T47D (cell line): Measurements from ENCODE around the gene CD274.

Experiments
- DNase-seq, 2 experiments: peaks; one replicate each; pipeline versions ENCODE4 v3.0.0 to v3.0.0-alpha.2; 2011 to 2012; ENCODE audit warnings: low read depth in 1 of 2, low spot score in 1 of 2
- JUND ChIP-seq: IDR thresholded peaks from 2 replicates; pipeline ENCODE4 v1.6.1; 2012; ENCODE audit warnings: low read depth
- in situ Hi-C: cut with HindIII; loops from 2 replicates; pipeline ENCODE4 v1.10.0; 2016; ENCODE audit warnings: low sequenced_read_pairs, low pct_unique_long_range_greater_than_20kb

CD274 gene

GRCh38 chr9:5450359-5451091 is at the start of gene CD274:
CD274 (plus strand) TSS chr9:5450542; CDS start chr9:5456114, 5,572 bp downstream.
- DNase-seq: peak; percentile 31 to 81
- TF ChIP-seq JUND: no peak
- in situ Hi-C loops: no loop called here

- in situ Hi-C loops: no loop called here
- no peak for TF ChIP-seq JUND
- no peak for DNase-seq
Observed at GRCh38 chr9:5402217-5402616, 48.1 kb upstream of the CD274 start.

- DNase-seq: no peak
- in situ Hi-C loops: no loop called here
- TF ChIP-seq JUND: no peak
Observed at GRCh38 chr9:5408596-5408995, 41.7 kb upstream of the CD274 start.

GRCh38 chr9:5416953-5417352 is 33.4 kb upstream of the CD274 start:
- no peak for DNase-seq
- no peak for TF ChIP-seq JUND
- in situ Hi-C loops: no loop called here

- no peak for TF ChIP-seq JUND
- no peak for DNase-seq
- in situ Hi-C loops: no loop called here
Observed at GRCh38 chr9:5418481-5418880, 31.9 kb upstream of the CD274 start.

GRCh38 chr9:5419987-5420386 is 30.4 kb upstream of the CD274 start:
- DNase-seq: no peak
- no peak for TF ChIP-seq JUND
- in situ Hi-C loops: no loop called here

- no peak for DNase-seq
- in situ Hi-C loops: no loop called here
- no peak for TF ChIP-seq JUND
Observed at GRCh38 chr9:5421163-5421562, 29.2 kb upstream of the CD274 start.

GRCh38 chr9:5422276-5422675 is 28.1 kb upstream of the CD274 start:
- TF ChIP-seq JUND: no peak
- in situ Hi-C loops: no loop called here
- DNase-seq: no peak

- peak in 1 of 2 experiments; percentile 65 for DNase-seq
- no peak for TF ChIP-seq JUND
- in situ Hi-C loops: no loop called here
Observed at GRCh38 chr9:5425006-5425628, 25.2 kb upstream of the CD274 start.

GRCh38 chr9:5427005-5427404 is 23.3 kb upstream of the CD274 start:
- no peak for TF ChIP-seq JUND
- DNase-seq: no peak
- in situ Hi-C loops: no loop called here

- in situ Hi-C loops: no loop called here
- no peak for DNase-seq
- TF ChIP-seq JUND: no peak
Observed at GRCh38 chr9:5428172-5428571, 22.2 kb upstream of the CD274 start.

- in situ Hi-C loops: no loop called here
- no peak for TF ChIP-seq JUND
Observed at GRCh38 chr9:5428794-5429528, 21.4 kb upstream of the CD274 start.

More at GRCh38 chr9:5428794-5429528, 21.4 kb upstream of the CD274 start:
- DNase-seq: no peak
